ENCODE measurements around the gene MYZAP. TPM values are rescaled to one million over a fixed set of nuclear protein-coding genes. Genes with fewer than 3 reads are reported as not detected.

Gene MYZAP
- total and polyA plus RNA-seq, 2 experiments from 2014 or later: 1.0 to 1.5 TPM

GRCh38 chr15:57545995-57546394, 45.7 kb upstream of the MYZAP start (continued):
- TF ChIP-seq ZNF462 (CRISPR knock-in tag; IDR thresholded peaks at IDR 0.05) (no peak), EZH2 (IDR thresholded peaks at IDR 0.05; ENCODE audit: low read depth, unreplicated experiment) (no peak), JUNB (IDR thresholded peaks at IDR 0.05; ENCODE audit: unreplicated experiment) (no peak), REST (IDR thresholded peaks at IDR 0.05; ENCODE audit: unreplicated experiment) (no peak)

GRCh38 chr15:57547243-57547755, 44.4 kb upstream of the MYZAP start:
- Mint-ChIP-seq H3K36me3 (ENCODE audit: low read depth) (peaks cover 71% of the 10 kb centered on the region), H3K27me3 (ENCODE audit: insufficient read depth, low read depth, poor library complexity) (peaks cover 9% of the 10 kb centered on the region), H3K4me3 (no peak overlapping the region), H3K9me3 (no peaks in the 10 kb centered on the region), H3K4me1 (peaks cover 15% of the 10 kb centered on the region), H3K27ac (no peak overlapping the region)
- no peak for ATAC-seq
- Histone ChIP-seq H3K27ac (ENCODE audit: low read depth) (no peak overlapping the region), H3K36me3 (ENCODE audit: insufficient read depth) (peaks cover 10% of the 10 kb centered on the region), H3K4me1 (ENCODE audit: insufficient read depth) (peaks cover 4% of the 10 kb centered on the region; the same call in 1 of the 2 replicates), H3F3A (replicated peaks; ENCODE audit: low read depth) (no peaks in the 10 kb centered on the region), H3K4me2 (no peak overlapping the region), H4K20me1 (replicated peaks; ENCODE audit: insufficient read depth) (no peaks in the 10 kb centered on the region), H3K4me3 (no peak overlapping the region), H2AFZ (no peak overlapping the region), H3K79me2 (replicated peaks; ENCODE audit: insufficient read depth) (no peaks in the 10 kb centered on the region), H3K27me3 (ENCODE audit: insufficient read depth) (no peaks in the 10 kb centered on the region), H3K9me2 (ENCODE audit: insufficient read depth) (0 out of 2 replicates have a peak, but pooled peaks cover 2% of the 10 kb centered on the region)
- DNase-seq (ENCODE audit: low spot score): no peak
- TF ChIP-seq ZNF331 (CRISPR knock-in tag; IDR thresholded peaks at IDR 0.05; ENCODE audit: low read depth) (no peak), POLR2AphosphoS5 (IDR thresholded peaks at IDR 0.05; ENCODE audit: low read depth) (no peak), CTCF (conservative IDR thresholded peaks at IDR 0.05; ENCODE audit: low read depth in 2 of 2) (peak in 1 of 2 experiments; percentile 13; a peak in 1 of 4 replicates), ETS1 (IDR thresholded peaks at IDR 0.05) (no peak), EZH2 (IDR thresholded peaks at IDR 0.05; ENCODE audit: low read depth, unreplicated experiment) (no peak), JUNB (IDR thresholded peaks at IDR 0.05; ENCODE audit: unreplicated experiment) (no peak)
